BJ (cell line): ENCODE data around the gene LRRK2. TPM values are rescaled to one million over a fixed set of nuclear protein-coding genes. Genes with fewer than 3 reads are reported as not detected.

Experiments used
- CTCF ChIA-PET: fragments of 350-600 bp; formaldehyde crosslinking; extraction: SDS; loops from one replicate; lab custom pipeline; 2021; ENCODE audit warnings: antibody characterized with exemption, inconsistent platforms; lab: Yijun Ruan, JAX
- POLR2A ChIA-PET: fragments of 300-600 bp; sonication (Branson Sonifier 250); formaldehyde crosslinking; extraction: SDS; loops from one replicate; lab custom pipeline; 2021; ENCODE audit warnings: antibody characterized with exemption; lab: Charles Lee
- DNase-seq: peaks from one replicate; pipeline ENCODE4 v3.0.0-alpha.2; 2011; ENCODE audit warnings: low read depth
- H3K27me3 ChIP-seq: 2 replicates; pipeline ENCODE4 v1.6.0; 2011; ENCODE audit warnings: low read length; ENCODE audit not compliant: control insufficient read depth, insufficient read depth
- H3K36me3 ChIP-seq: 2 replicates; pipeline ENCODE4 v1.5.1; 2011; ENCODE audit warnings: low read length; ENCODE audit not compliant: control insufficient read depth, insufficient read depth
- H3K4me3 ChIP-seq: 2 replicates; pipeline ENCODE4 v1.5.1; 2011; ENCODE audit warnings: low read depth, mild to moderate bottlenecking, control low read depth, low read length
- polyA plus RNA-seq: library from polyadenylated mRNA; depleted of rRNA; stranded (reverse); fragments of >200 nt; gene quantifications from 2 replicates; pipeline ENCODE4 v1.2.3, GENCODE V29; 2011
- TF ChIP-seq, protein P1 (sequence below): IDR thresholded peaks from 2 replicates; pipeline ENCODE4 v1.5.1; 2011; ENCODE audit warnings: low read depth, mild to moderate bottlenecking, control low read depth, inconsistent platforms, low read length, moderate library complexity; ENCODE audit not compliant: insufficient read depth

The LRRK2 gene
- polyA plus RNA-seq, 1 experiment = 1.5 TPM

DNA sequence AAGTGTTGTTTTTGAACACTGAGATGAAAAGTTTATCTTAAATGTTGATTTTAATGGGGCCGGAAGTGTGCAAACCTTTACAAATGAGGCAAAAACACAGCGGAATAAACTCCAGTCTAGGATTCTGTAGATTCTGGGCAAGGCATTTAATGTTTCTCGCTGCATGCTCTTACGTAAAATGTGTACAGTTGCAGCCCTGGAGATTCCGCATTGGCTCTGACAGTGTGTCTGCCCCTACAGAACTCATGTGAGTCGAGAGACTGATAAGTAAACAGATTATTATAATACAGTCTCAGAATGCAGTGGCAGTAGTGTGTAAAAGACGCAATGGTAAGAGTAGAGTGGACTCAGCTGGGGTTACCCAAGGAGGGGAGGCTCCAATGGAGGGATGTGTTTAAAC, 33.6 kb downstream of the LRRK2 start:
- TF ChIP-seq, protein P1, sequence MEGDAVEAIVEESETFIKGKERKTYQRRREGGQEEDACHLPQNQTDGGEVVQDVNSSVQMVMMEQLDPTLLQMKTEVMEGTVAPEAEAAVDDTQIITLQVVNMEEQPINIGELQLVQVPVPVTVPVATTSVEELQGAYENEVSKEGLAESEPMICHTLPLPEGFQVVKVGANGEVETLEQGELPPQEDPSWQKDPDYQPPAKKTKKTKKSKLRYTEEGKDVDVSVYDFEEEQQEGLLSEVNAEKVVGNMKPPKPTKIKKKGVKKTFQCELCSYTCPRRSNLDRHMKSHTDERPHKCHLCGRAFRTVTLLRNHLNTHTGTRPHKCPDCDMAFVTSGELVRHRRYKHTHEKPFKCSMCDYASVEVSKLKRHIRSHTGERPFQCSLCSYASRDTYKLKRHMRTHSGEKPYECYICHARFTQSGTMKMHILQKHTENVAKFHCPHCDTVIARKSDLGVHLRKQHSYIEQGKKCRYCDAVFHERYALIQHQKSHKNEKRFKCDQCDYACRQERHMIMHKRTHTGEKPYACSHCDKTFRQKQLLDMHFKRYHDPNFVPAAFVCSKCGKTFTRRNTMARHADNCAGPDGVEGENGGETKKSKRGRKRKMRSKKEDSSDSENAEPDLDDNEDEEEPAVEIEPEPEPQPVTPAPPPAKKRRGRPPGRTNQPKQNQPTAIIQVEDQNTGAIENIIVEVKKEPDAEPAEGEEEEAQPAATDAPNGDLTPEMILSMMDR = no peak
- CTCF ChIA-PET = interaction anchor here (1.3 kb wide), 1 partner anchor 10 kb away, joined by 3 read pairs; no protein-coding TSS in a partner anchor
- POLR2A ChIA-PET = no interaction called here
- no peak for DNase-seq
- Histone ChIP-seq H3K4me3 (no peak overlapping the region), H3K27me3 (no peaks in the 10 kb centered on the region), H3K36me3 (no peaks in the 10 kb centered on the region)

DNA sequence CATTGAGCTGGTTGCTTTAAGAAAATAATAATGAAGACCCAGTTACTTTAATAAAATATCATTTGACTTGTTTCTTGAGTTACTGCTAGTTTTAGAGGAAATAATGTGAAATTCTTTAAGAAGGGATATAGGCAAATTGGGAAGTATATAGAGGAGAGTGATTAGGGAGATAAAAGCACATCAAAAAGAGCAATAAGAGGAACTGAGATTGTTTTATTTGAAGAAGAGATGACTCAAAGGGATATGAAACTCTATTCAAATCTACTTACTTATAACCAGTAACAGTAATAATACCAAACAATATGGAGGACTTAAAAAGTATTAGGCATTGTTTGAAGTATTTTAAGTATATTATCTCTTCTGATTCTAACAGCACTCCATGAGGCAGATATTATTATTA, 37.1 kb downstream of the LRRK2 start:
- Histone ChIP-seq H3K27me3 (no peaks in the 10 kb centered on the region), H3K4me3 (no peak overlapping the region), H3K36me3 (no peaks in the 10 kb centered on the region)
- ChIA-PET CTCF (no interaction called here), POLR2A (no interaction called here)
- no peak for DNase-seq
- TF ChIP-seq, protein P1 = no peak

DNA sequence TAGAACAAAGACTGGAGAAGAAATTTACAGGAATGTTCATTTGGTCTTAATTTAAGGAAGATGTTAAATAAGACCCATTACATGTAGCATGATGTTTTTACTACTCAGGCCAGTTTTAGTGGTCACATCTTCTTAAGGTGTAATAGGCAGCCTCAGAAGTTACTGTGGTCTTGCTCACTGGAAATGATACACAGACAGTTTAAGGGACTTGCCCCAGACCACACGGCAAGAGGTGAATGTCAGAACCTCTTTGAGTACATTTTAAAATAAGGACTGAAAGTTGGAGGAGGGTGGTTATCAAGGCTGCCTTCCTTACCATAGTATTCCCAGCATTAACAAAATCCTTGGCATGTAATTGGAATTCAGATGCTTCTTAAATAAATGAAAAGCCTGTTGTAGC, 37.9 kb downstream of the LRRK2 start:
- H3K4me3 ChIP-seq = no peak overlapping the region
- ChIA-PET POLR2A (no interaction called here), CTCF (no interaction called here)
- no peaks in the 10 kb centered on the region for H3K36me3 ChIP-seq
- no peaks in the 10 kb centered on the region for H3K27me3 ChIP-seq
- no peak for DNase-seq
- TF ChIP-seq, protein P1 = no peak

DNA sequence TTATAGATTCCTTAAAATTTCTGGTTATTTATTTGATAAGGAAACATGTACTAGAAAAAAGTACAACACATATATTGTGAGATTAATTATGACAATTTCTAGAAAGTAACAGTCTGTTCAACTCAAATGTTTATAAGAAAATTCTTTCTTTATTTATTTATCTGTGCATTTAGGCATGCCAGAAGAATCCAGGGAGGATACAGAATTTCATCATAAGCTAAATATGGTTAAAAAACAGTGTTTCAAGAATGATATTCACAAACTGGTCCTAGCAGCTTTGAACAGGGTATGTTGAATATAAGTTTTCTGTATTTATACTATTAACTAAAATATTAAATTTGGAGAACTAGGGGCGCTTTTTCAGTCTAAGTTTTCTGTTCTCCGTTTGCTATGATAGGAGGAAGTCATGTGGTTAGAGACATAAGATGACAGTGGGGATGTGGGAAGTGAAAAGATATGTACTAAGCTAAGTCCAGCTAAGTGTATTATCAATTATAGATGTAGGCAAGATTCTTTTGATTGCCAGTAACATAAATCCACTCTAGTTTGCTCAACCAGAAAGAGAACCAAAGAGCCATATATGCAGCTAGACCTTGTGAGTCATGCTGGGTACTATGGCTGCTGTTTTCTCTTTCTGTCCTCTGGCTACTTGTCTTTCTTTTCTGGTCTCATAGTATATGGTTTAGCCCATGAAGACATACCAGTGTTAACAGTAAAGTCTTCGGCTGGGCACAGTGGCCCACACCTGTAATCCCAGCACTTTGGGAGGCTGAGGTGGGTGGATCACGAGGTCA, 39.0 kb downstream of the LRRK2 start:
- Histone ChIP-seq H3K36me3 (no peaks in the 10 kb centered on the region), H3K27me3 (no peaks in the 10 kb centered on the region), H3K4me3 (no peak overlapping the region)
- peak; percentile 3 for DNase-seq
- TF ChIP-seq, protein P1 = no peak
- ChIA-PET CTCF (interaction anchor here (1.0 kb wide), 1 partner anchor 22 kb away, joined by 4 read pairs; no protein-coding TSS in a partner anchor), POLR2A (no interaction called here)

DNA sequence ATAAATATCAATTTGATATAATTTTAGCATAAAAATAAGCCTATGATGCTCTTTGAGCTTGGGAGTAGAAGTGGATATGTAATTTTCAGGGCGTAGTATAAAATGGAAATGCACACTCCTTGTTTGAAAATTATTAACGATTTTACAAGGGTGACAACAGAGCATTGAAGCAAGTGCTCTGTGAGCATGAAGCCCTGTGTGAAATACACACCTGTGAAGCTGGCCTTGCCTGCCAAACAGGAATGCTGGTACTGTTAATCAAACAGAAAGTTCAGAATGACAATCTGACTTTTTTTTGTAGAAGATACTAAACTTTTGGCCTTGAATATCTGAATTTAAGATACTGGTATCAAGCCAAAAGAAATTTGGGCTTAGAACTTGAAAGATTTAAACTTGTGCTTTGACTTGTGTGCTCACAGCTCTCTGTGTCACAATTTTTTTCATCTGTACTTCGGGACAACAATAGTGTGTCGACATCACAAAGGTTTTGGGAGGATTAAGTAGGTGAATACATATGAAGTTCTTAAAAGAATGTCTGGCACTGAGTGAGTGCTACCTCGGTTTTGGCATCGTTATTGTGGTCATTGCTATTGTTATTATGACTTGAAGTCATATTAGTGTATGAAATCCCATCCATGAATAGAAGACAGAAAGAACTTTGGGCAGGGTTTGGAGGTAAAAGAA, 47.3 kb downstream of the LRRK2 start:
- POLR2A ChIA-PET = no interaction called here
- Histone ChIP-seq H3K27me3 (no peaks in the 10 kb centered on the region), H3K4me3 (no peak overlapping the region), H3K36me3 (no peaks in the 10 kb centered on the region)
- CTCF ChIA-PET = interaction anchor here (0.7 to 1.6 kb wide), 2 partner anchors 47 to 119 kb away, joined by 3 to 4 read pairs; partner anchors contain the start of gene LRRK2
- TF ChIP-seq, protein P1 = no peak
- DNase-seq = no peak
